LoVo (cell line): ENCODE data around the gene MYO9B.
"Not testable (repeated sequence)": the region's sequence is repeated elsewhere in the genome, so short reads cannot be mapped to it uniquely, and the experiment has no call there.

ENCODE experiments used
- DNase-seq: peaks from one replicate; pipeline ENCODE4 v3.0.0-alpha.2; 2016; ENCODE audit warnings: low spot score

Gene MYO9B

GRCh38 chr19:17090583-17090982 lies 15.0 kb downstream of the MYO9B start:
- no peak for DNase-seq

- no peak for DNase-seq
Measured at GRCh38 chr19:17091758-17092333, 16.3 kb downstream of the MYO9B start.

DNA sequence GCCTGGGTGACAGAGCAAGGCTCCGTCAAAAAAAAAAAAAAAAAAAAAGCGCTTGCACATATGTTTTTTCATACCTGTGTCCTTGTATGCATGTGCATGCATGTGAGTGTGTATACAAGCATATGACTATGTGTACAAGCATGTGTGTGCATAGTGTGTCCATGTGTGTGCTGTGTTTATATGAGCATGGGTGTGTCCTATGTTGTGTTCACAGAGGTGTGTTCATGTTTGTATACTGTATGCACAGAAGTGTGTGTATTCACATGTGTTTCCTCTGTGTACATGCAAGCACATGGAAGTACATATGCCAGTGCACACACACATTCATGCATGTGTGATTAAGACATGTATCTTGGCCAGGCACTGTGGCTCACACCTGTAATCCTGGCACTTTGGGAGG lies 17.1 kb downstream of the MYO9B start:
- no peak for DNase-seq

DNA sequence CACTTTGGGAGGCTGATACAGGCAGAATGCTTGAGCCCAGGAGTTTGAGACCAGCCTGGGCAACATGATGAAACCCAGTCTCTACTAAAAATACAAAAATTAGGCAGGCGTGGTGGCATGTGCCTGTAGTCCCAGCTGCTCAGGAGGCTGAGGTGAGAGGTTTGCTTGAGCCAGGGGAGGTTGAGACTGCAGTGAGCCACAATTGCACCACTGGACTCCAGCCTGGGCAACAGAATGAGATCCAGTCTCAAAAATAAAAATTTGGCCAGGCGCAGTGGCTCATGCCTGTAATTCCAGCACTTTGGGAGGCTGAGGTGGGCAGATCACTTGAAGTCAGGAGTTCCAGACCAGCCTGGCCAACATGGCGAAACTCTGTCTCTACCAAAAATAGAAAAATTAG lies 19.1 kb downstream of the MYO9B start:
- not testable (repeated sequence) for DNase-seq

GRCh38 chr19:17095141-17095919 lies 19.8 kb downstream of the MYO9B start:
- no peak for DNase-seq

DNA sequence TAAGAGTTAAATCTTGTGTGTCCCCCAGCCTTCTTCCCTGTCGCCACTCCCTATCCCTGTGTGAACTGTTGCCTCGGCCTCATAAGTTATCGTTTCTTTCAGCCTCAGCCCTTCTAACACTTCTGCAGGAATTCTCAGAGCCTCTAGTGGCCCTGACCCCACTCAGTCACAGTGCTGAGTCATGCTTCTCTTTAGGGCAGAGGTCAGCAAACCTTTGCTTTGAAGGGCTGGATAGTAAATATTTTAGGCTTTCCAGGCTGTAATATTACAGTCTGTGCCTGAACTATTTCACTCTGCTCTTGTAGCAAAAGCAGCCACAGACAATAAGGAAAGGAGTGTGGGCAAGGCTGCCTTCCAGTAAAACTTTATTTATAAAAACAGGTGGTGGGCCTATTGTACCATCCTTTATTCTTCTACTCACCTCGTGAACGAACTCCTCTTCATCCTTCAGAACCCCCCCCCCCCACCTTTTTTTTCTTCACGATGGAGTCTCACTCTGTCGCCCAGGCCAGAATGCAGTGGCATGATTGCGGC lies 22.1 kb downstream of the MYO9B start:
- peak; percentile 73 for DNase-seq

GRCh38 chr19:17098326-17098725 lies 22.7 kb downstream of the MYO9B start:
- no peak for DNase-seq

GRCh38 chr19:17101686-17102628 lies 26.4 kb downstream of the MYO9B start:
- DNase-seq, result no peak

- DNase-seq, result peak; percentile 9
Measured at GRCh38 chr19:17103177-17103576, 27.6 kb downstream of the MYO9B start.

- DNase-seq, result no peak
Measured at GRCh38 chr19:17104679-17105078, 29.1 kb downstream of the MYO9B start.

- no peak for DNase-seq
Measured at GRCh38 chr19:17105556-17105955, 30.0 kb downstream of the MYO9B start.

- DNase-seq, result not testable (repeated sequence)
Measured at GRCh38 chr19:17106964-17107363, 31.4 kb downstream of the MYO9B start.

GRCh38 chr19:17107546-17108452 lies 32.2 kb downstream of the MYO9B start:
- DNase-seq, result peak; percentile 83

DNA sequence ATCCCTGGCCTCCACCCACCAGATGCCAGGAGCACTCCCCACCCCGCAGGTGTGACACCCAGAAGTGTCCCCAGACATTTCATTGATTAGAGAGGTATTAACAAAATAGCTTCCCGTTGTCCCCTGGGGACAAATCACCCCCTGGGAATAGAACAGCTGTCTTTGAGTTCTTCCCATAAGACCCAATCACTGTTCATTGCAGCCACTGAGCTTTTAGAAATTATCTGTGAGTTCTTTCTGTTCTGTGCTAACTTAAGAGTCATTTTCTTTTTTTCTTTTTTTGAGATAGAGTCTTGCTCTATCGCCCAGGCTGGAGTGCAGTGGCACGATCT lies 32.8 kb downstream of the MYO9B start:
- DNase-seq, result no peak

- no peak for DNase-seq
Measured at GRCh38 chr19:17109300-17109699, 33.7 kb downstream of the MYO9B start.

- no peak for DNase-seq
Measured at GRCh38 chr19:17109962-17110598, 34.5 kb downstream of the MYO9B start.

GRCh38 chr19:17110599-17110966 lies 35.0 kb downstream of the MYO9B start:
- no peak for DNase-seq

- DNase-seq, result no peak
Measured at GRCh38 chr19:17111766-17112165, 36.2 kb downstream of the MYO9B start.

DNA sequence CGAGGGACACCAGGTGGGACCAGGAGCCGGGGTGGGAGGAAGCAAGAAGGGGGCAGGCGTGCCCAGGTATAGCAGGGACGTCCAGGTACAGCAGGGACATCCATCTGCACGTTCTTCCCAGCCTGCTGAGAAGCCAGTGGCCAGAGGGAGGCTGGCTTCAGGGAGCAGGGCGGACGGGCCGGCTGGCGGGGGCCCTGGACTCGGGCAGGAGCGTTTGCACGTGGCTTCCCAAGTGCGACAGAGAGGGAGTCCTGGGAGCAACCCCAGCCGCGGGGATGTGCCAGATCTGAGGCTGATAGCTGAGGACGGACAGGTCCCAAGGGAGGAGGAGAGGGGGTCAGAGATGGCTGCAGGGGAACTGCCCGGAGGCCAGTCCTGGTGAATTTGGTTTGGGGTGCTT lies 36.7 kb downstream of the MYO9B start:
- no peak for DNase-seq

DNA sequence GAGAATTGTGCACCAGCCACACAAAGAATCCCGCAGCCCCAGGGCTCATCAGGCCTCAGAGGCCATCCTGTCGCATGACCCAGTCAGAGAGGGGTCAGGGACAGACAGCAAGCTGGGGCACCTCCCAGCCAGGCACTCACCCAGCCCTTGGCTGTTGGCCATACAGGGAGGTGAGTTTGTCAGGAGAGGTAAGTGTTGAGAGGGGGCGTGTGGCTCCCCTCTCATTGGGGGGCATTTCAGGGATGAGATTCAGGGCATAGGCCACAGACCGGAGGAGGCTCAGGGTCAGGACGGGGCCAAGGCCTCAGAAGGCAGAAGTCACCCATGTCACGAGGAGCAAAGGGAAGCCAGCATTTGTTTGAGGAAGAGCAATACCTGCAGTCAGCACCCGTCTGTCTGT lies 37.1 kb downstream of the MYO9B start:
- DNase-seq, result no peak

DNA sequence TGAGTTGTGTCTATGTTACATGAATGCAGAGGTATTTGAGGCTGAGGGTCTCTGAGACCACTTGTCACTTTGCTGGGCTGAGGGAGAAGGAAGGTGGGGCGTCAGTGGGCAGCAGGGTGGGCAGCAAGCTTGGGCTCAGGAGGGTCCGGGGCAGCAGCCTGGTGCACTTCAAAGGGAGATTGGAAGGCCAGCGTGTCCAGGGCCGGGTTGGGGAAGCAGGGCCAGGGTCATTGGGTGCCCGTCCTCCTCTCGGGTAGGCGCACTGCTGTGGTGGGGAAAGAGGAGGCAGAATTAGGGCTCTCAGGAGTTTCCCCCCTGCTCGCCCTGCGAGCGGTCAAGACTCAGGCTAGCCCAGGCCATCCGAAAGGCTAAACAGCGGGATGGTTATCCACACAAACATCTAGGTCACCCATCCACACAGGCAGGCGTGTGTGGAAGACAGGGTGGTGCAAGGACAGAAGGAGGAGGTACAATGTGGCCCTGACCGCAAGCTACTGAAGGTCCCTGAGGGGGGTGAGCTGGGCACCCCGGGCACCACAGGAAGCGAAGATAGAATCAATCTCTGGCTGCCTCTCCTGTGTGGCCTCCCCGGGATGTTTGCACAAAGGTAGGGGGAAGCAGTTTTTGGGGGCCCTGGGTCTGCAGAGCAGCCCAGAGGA lies 37.7 kb downstream of the MYO9B start:
- no peak for DNase-seq
